NCI-H1105 treated with DMSO at 0.1 percent for 48 hours (cell line): ENCODE data around the gene SPTBN5.

Source experiments
- DNase-seq: peaks from one replicate; lab custom pipeline; 2025; lab: John Stamatoyannopoulos, UW

The SPTBN5 gene

GRCh38 chr15:41866263-41866703 lies 27.6 kb downstream of the SPTBN5 start:
- no peak for DNase-seq

GRCh38 chr15:41865490-41866055 lies 28.3 kb downstream of the SPTBN5 start:
- no peak for DNase-seq

GRCh38 chr15:41862515-41863116 lies 31.2 kb downstream of the SPTBN5 start:
- DNase-seq = no peak

- DNase-seq = no peak
Observed at GRCh38 chr15:41861736-41862356, 32.0 kb downstream of the SPTBN5 start.

GRCh38 chr15:41860049-41860828 lies 33.6 kb downstream of the SPTBN5 start:
- no peak for DNase-seq

- DNase-seq = no peak
Observed at GRCh38 chr15:41858756-41859155, 35.1 kb downstream of the SPTBN5 start.

- DNase-seq = no peak
Observed at GRCh38 chr15:41857316-41857715, 36.5 kb downstream of the SPTBN5 start.

- no peak for DNase-seq
Observed at GRCh38 chr15:41856716-41857115, 37.1 kb downstream of the SPTBN5 start.

GRCh38 chr15:41856262-41856661 lies 37.6 kb downstream of the SPTBN5 start:
- DNase-seq = no peak

GRCh38 chr15:41855261-41855961 lies 38.4 kb downstream of the SPTBN5 start:
- DNase-seq = no peak

GRCh38 chr15:41854443-41854842 lies 39.4 kb downstream of the SPTBN5 start:
- no peak for DNase-seq

- no peak for DNase-seq
Observed at GRCh38 chr15:41853831-41854230, 40.0 kb downstream of the SPTBN5 start.

- DNase-seq = no peak
Observed at GRCh38 chr15:41852736-41853590, 40.9 kb downstream of the SPTBN5 start.

GRCh38 chr15:41851755-41852370 lies 42.0 kb downstream of the SPTBN5 start:
- no peak for DNase-seq

- DNase-seq = no peak
Observed at GRCh38 chr15:41851167-41851523, 42.7 kb downstream of the SPTBN5 start.

- no peak for DNase-seq
Observed at GRCh38 chr15:41850482-41851166, 43.2 kb downstream of the SPTBN5 start.

- no peak for DNase-seq
Observed at GRCh38 chr15:41849861-41850260, 44.0 kb downstream of the SPTBN5 start.

GRCh38 chr15:41849204-41849603 lies 44.6 kb downstream of the SPTBN5 start:
- no peak for DNase-seq

GRCh38 chr15:41848631-41849030 lies 45.2 kb downstream of the SPTBN5 start:
- no peak for DNase-seq

GRCh38 chr15:41847981-41848380 lies 45.9 kb downstream of the SPTBN5 start:
- DNase-seq = no peak
